Mucosa of rectum (tissue), 2 donors: Measurements from ENCODE around the gene RDH12.
"Not testable (repeated sequence)": the region's sequence is repeated elsewhere in the genome, so short reads cannot be mapped to it uniquely, and the experiment has no call there.

Source experiments
- H3K27ac ChIP-seq, 2 donors: one replicate each; pipeline ENCODE4 v1.7.0; 2013; ENCODE audit warnings: inconsistent platforms in 2 of 2, low read depth in 2 of 2, low read length in 2 of 2
- H3K27me3 ChIP-seq, 2 donors: one replicate each; pipeline ENCODE4 v1.7.0; 2013; ENCODE audit warnings: low read length in 2 of 2; ENCODE audit not compliant: control insufficient read depth in 2 of 2, insufficient read depth in 2 of 2
- H3K36me3 ChIP-seq, 2 donors: one replicate each; pipeline ENCODE4 v1.7.0; 2013; ENCODE audit warnings: low read length in 2 of 2; ENCODE audit not compliant: control insufficient read depth in 2 of 2, insufficient read depth in 2 of 2
- H3K4me1 ChIP-seq, 2 donors: one replicate each; pipeline ENCODE4 v1.7.0; 2013; ENCODE audit warnings: low read length in 2 of 2, mild to moderate bottlenecking in 1 of 2; ENCODE audit not compliant: control insufficient read depth in 2 of 2, insufficient read depth in 2 of 2
- H3K4me3 ChIP-seq, 2 donors: one replicate each; pipeline ENCODE4 v1.7.0; 2013; ENCODE audit warnings: low read length in 2 of 2
- H3K9ac ChIP-seq, 2 donors: one replicate each; pipeline ENCODE4 v1.7.0; 2013; ENCODE audit warnings: low read length in 2 of 2, low read depth in 1 of 2, mild to moderate bottlenecking in 1 of 2
- H3K9me3 ChIP-seq, 2 donors: one replicate each; pipeline ENCODE4 v1.7.0; 2013; ENCODE audit warnings: low read length in 2 of 2; ENCODE audit not compliant: control insufficient read depth in 2 of 2
- donor health status: healthy.
- donor health status: Normal muscosa, but diverticular disease.

Gene RDH12

DNA sequence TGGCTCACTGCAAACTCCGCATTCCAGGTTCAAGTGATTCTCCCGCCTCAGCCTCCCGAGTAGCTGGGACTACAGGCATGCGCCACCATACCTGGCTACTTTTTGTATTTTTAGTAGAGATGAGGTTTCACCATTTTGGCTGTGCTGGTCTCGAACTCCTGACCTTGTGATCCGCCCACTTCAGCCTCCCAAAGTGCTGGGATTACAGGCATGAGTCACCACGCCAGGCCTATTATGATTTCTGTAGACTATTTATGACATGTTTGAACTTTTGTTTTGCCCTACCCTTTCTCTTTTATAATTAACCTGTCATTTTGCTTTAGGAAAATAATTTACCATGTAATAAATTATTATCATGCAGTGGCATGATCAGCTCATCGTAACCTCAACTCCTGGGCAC is at the start of gene RDH12:
Gene RDH12, plus strand, starts transcription at position 395 of the 400 bp plus-strand sequence. CDS start 20,757 bp downstream, outside the sequence.
- not testable (repeated sequence) for H3K27me3 ChIP-seq, H3K9me3 ChIP-seq, H3K27ac ChIP-seq

GRCh38 chr14:67652189-67652588 is 49.5 kb upstream of the RDH12 start:
- H3K4me1 ChIP-seq, result no peaks in the 10 kb centered on the region
- no peaks in the 10 kb centered on the region for H3K27me3 ChIP-seq
- H3K9ac ChIP-seq, result no peak overlapping the region
- H3K36me3 ChIP-seq, result peaks cover 74 to 78% of the 10 kb centered on the region in 2 donors
- H3K4me3 ChIP-seq, result no peak overlapping the region
- H3K27ac ChIP-seq, result no peak overlapping the region
- H3K9me3 ChIP-seq, result no peaks in the 10 kb centered on the region

More for the DNA sequence above, at the start of gene RDH12:
- H3K9ac ChIP-seq, H3K4me1 ChIP-seq, H3K36me3 ChIP-seq, H3K4me3 ChIP-seq: not testable (repeated sequence)

GRCh38 chr14:67653651-67654280 is 47.9 kb upstream of the RDH12 start:
- Histone ChIP-seq H3K27me3 (no peaks in the 10 kb centered on the region), H3K9ac (no peak overlapping the region), H3K36me3 (peaks cover 73% of the 10 kb centered on the region in 2 donors), H3K4me1 (no peaks in the 10 kb centered on the region), H3K27ac (no peak overlapping the region), H3K4me3 (no peak overlapping the region), H3K9me3 (no peaks in the 10 kb centered on the region)

GRCh38 chr14:67663633-67664032 is 38.1 kb upstream of the RDH12 start:
- H3K36me3 ChIP-seq, result peaks cover 15 to 16% of the 10 kb centered on the region in 2 donors
- no peak overlapping the region for H3K9ac ChIP-seq
- H3K9me3 ChIP-seq, result no peaks in the 10 kb centered on the region
- H3K27ac ChIP-seq, result no peak overlapping the region
- peaks cover 0 to 5% of the 10 kb centered on the region in 2 donors for H3K4me1 ChIP-seq
- H3K27me3 ChIP-seq, result no peaks in the 10 kb centered on the region
- H3K4me3 ChIP-seq, result no peak overlapping the region

- H3K27ac ChIP-seq, result no peak overlapping the region
- no peaks in the 10 kb centered on the region for H3K27me3 ChIP-seq
Measured at GRCh38 chr14:67665868-67666267, 35.8 kb upstream of the RDH12 start.

DNA sequence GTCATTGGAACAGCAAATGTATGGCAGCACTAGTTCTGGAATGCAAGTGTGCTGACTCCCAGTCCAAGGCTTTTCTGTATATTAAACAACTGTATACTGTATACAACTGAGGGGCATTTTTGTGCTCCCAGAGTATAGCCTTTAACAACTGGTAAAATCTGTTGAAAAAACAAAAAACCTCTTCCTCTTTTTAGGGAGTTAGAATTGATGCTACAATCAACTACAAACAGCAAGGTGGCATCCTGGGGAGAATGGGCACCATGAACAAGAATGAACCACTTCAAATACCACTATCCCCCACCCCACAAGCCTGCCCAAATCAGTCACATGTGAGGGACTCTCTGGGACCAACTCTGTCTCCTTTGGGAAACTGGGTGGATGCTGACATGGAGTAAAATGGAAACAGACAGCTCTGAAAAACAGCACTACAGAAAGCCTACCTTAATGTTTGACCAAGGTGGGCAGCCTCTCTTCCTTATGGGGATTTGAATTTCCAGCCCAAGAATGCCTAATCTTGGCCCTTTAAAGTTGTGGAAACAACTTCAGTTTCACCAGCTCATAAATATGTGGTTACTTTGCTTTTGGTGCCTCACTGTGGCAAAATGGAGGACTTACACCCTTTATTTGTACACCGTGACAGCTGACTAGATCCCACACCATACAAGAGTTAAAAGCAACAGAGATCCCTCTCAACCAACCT is 34.8 kb upstream of the RDH12 start:
- H3K4me3 ChIP-seq, result no peak overlapping the region
- no peaks in the 10 kb centered on the region for H3K27me3 ChIP-seq
- peaks cover 0 to 5% of the 10 kb centered on the region in 2 donors for H3K4me1 ChIP-seq
- no peaks in the 10 kb centered on the region for H3K9me3 ChIP-seq
- no peak overlapping the region for H3K9ac ChIP-seq
- no peak overlapping the region for H3K27ac ChIP-seq
- H3K36me3 ChIP-seq, result peaks cover 0 to 2% of the 10 kb centered on the region in 2 donors

More at GRCh38 chr14:67665868-67666267, 35.8 kb upstream of the RDH12 start:
- Histone ChIP-seq H3K9ac (no peak overlapping the region), H3K4me1 (peaks cover 0 to 5% of the 10 kb centered on the region in 2 donors), H3K36me3 (peaks cover 0 to 3% of the 10 kb centered on the region in 2 donors), H3K4me3 (no peak overlapping the region), H3K9me3 (no peaks in the 10 kb centered on the region)

DNA sequence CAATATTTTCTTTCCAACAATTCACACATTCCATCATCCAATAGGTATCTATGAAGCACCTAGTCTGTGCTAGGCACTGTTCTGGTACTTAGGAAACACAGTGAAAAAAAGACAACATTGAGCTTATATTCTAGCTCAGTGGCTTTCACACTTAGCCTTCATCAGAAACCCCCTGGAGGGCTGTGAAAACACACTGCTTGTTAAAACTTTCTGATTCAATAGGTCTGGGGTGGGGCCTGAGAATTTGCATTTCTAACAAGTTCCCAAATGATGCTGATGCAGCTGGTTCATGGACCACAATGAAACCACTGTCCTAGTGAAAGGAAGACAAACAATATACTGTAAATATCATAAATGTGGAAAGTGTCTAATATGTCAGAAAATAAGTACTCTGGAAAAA is 33.1 kb upstream of the RDH12 start:
- Histone ChIP-seq H3K4me1 (peaks cover 3 to 14% of the 10 kb centered on the region in 2 donors), H3K9me3 (no peaks in the 10 kb centered on the region), H3K4me3 (no peak overlapping the region), H3K27ac (no peak overlapping the region), H3K9ac (no peak overlapping the region), H3K27me3 (no peaks in the 10 kb centered on the region), H3K36me3 (peaks cover 0 to 2% of the 10 kb centered on the region in 2 donors)

DNA sequence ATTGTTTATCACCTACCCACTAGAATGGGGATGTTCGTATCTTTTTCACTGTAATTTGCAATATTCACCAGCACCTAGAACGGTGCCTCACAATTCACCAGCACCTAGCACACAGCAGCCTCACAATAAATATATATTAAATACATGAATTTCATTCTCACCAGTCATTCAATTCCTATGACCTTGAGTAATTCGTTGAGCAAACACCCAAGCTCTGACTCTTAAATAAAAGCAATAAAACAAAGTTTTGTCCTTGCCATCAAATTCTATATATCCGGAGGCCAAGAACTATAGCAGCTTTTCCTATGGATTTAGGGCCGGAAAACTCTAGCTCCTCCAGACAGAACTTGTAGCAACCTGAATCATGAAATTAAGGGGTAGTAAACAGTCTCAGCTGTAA is 28.2 kb upstream of the RDH12 start:
- H3K9me3 ChIP-seq, result no peaks in the 10 kb centered on the region
- peak overlapping the region; percentile 69 to 96 for H3K4me3 ChIP-seq
- H3K9ac ChIP-seq, result peak overlapping the region; percentile 86 to 95
- H3K36me3 ChIP-seq, result peaks cover 0 to 2% of the 10 kb centered on the region in 2 donors
- H3K27me3 ChIP-seq, result no peaks in the 10 kb centered on the region
- peaks cover 10 to 14% of the 10 kb centered on the region in 2 donors for H3K4me1 ChIP-seq
- H3K27ac ChIP-seq, result no peak overlapping the region

DNA sequence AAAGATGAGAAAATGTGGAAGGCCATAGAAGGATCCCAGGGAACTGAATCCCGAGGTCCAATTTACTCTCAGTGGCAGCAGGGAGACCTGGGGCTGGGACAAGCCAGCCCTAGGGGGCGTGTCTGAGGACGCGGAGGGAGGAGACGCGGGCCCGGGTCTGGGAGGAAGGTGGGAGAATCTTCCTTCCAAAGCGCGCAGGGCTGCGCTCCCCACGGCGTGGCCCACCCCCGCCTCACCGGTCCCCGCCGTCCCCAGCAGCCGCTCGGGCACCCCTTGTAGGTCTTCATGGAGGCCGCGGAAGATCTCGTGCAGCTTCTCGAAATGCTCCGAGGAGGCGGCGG is 27.6 kb upstream of the RDH12 start:
- peak overlapping the region; percentile 69 to 96 for H3K4me3 ChIP-seq
- peaks cover 10 to 14% of the 10 kb centered on the region in 2 donors for H3K4me1 ChIP-seq
- H3K9ac ChIP-seq, result peak overlapping the region; percentile 86 to 95
- peak overlapping the region; percentile 94 to 96 for H3K27ac ChIP-seq
- no peaks in the 10 kb centered on the region for H3K9me3 ChIP-seq
- no peaks in the 10 kb centered on the region for H3K27me3 ChIP-seq
- H3K36me3 ChIP-seq, result peaks cover 0 to 2% of the 10 kb centered on the region in 2 donors

DNA sequence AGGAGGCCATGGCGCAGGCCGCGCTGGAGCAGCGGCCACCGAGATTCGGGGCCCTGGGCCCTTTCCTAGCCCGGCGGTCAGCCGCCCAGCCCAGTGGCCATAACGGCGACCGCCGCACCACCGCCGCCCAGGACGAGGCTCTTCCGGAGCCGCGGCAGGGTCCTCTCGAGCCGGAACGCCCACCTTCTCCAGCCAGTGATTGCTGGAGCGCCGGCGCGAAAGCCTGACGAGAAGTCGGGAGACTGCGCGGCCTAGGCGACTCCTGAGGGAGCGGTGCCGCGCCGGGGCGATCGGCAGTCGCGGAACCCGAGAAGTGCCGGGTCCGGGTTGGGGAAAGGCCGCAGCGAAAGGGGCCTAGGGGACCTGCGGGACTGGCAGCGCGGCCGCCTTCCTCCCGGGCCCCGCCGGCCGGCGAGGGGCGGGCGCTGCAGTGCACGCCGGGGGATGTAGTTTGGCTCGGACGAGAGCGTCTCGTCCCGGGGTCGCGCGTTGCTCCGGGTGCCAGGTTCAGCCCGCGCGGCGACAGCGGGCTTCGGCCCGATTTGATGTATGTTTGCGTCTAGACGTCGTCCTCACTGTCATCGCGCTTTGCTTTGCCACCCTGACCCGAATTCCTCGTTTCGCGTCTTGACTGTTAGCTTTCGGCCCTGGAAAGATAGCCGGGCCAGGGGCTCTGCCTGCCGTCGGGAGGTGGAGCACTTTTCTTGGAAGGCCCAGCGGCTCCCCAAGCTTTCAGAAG is 27.0 kb upstream of the RDH12 start, which contains the start of gene VTI1B:
Gene VTI1B, minus strand, starts transcription at position 153 of the 739 bp plus-strand sequence. Its CDS starts 143 bp downstream, at position 10.
- peak within 1 kb of the TSS; percentile 94 to 96 for H3K27ac ChIP-seq
- H3K27me3 ChIP-seq, result no peaks in the 10 kb centered on the region
- H3K4me3 ChIP-seq, result peak within 1 kb of the TSS; percentile 69 to 96
- peaks cover 0 to 2% of the 10 kb centered on the region in 2 donors for H3K36me3 ChIP-seq
- H3K9me3 ChIP-seq, result no peaks in the 10 kb centered on the region
- peak within 1 kb of the TSS; percentile 86 to 95 for H3K9ac ChIP-seq
- H3K4me1 ChIP-seq, result peaks cover 10 to 14% of the 10 kb centered on the region in 2 donors
